Smooth muscle cell of the umbilical artery (primary cell): ENCODE data around the gene GLB1L2. TPM values are rescaled to one million over a fixed set of nuclear protein-coding genes. Genes with fewer than 3 reads are reported as not detected.

Source experiments
- total RNA-seq: library from RNA; depleted of rRNA; stranded (reverse); fragments of >200 nt; gene quantifications from 2 replicates; pipeline ENCODE4 v1.2.3, GENCODE V29; 2014

Gene GLB1L2, protein sequence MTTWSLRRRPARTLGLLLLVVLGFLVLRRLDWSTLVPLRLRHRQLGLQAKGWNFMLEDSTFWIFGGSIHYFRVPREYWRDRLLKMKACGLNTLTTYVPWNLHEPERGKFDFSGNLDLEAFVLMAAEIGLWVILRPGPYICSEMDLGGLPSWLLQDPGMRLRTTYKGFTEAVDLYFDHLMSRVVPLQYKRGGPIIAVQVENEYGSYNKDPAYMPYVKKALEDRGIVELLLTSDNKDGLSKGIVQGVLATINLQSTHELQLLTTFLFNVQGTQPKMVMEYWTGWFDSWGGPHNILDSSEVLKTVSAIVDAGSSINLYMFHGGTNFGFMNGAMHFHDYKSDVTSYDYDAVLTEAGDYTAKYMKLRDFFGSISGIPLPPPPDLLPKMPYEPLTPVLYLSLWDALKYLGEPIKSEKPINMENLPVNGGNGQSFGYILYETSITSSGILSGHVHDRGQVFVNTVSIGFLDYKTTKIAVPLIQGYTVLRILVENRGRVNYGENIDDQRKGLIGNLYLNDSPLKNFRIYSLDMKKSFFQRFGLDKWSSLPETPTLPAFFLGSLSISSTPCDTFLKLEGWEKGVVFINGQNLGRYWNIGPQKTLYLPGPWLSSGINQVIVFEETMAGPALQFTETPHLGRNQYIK
- total RNA-seq: 0.30 and 0.32 TPM in 2 replicates

DNA sequence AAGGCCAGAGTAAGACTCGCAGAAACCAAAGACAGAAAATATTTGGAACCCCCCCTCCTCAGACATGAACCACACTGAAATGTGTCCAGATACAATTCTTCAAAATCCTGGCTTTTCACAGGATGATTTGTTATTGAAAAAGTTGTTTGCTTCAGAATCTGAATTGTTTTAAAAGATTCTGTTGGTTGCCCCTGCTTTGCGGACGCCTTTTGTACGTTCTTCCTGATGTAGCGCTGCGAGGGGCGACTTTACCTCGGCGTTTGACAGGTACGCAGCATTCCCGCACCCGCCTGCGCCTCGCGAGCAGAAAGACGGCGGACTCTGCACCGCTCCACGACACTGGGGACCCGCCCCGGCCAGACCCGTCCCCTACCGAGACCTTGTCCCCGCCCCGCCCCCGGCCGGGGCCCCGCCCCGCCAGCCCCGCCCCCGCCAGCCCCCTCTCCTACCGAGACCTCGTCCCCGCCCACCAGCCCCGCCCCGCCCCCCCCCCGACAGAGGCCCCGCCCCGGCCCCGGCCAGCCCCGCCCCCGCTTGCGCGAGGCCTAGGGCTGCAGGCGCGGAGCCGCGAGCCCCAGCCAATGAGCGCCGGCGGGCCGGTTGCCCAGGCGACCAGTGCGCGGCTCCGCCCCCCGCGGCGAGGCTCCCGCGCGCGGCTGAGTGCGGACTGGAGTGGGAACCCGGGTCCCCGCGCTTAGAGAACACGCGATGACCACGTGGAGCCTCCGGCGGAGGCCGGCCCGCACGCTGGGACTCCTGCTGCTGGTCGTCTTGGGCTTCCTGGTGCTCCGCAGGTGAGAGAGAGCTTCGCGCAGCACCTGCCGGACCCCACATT, at the start of gene GLB1L2:
Gene GLB1L2 (plus strand): TSS at position 635 of the 835 bp plus-strand sequence. CDS start 74 bp downstream, at position 709.

GRCh38 chr11:134412203-134413042, 80.6 kb downstream of the GLB1L2 start, which contains the start of gene B3GAT1:
TSS of gene B3GAT1 (minus strand) at chr11:134412242. CDS start at chr11:134387659, 24,583 bp downstream.

Other genes with a start within 250 kb of the GLB1L2 start
- gene NCAPD3, start 108.0 kb upstream of the GLB1L2 start, total RNA-seq: 9.2 and 19.5 TPM in 2 replicates
- 36.5 and 58.4 TPM in 2 replicates for gene VPS26B, start 107.3 kb upstream of the GLB1L2 start, total RNA-seq
- gene THYN1, start 78.6 kb upstream of the GLB1L2 start, total RNA-seq: 61.5 and 77.8 TPM in 2 replicates
- 20.2 and 20.3 TPM in 2 replicates for gene ACAD8, start 78.4 kb upstream of the GLB1L2 start, total RNA-seq
- not detected in 2 replicates for gene GLB1L3, start 55.6 kb upstream of the GLB1L2 start, total RNA-seq
- gene B3GAT1, start 80.3 kb downstream of the GLB1L2 start, total RNA-seq: 0.05 TPM in 1 of 2 replicates, not detected in the other